Mesodermal cell (in vitro differentiated cells): ENCODE measurements around the gene C3orf49. TPM values are rescaled to one million over a fixed set of nuclear protein-coding genes. Genes with fewer than 3 reads are reported as not detected.

Source experiments
- H3K27ac ChIP-seq: 2 replicates; pipeline ENCODE4 v1.7.0; 2013; ENCODE audit warnings: mild to moderate bottlenecking, low read depth, low read length, moderate library complexity; ENCODE audit not compliant: severe bottlenecking
- H3K36me3 ChIP-seq: 2 replicates; pipeline ENCODE4 v1.7.1; 2013; ENCODE audit warnings: mild to moderate bottlenecking, low read length, moderate library complexity; ENCODE audit not compliant: control insufficient read depth, insufficient read depth
- H3K4me1 ChIP-seq: one replicate; pipeline ENCODE4 v1.7.1; 2013; ENCODE audit warnings: mild to moderate bottlenecking, low read length; ENCODE audit not compliant: insufficient read depth, control insufficient read depth, poor library complexity, severe bottlenecking
- H3K4me3 ChIP-seq: 2 replicates; pipeline ENCODE4 v1.7.0; 2013; ENCODE audit warnings: low read length, control low read depth, mild to moderate bottlenecking; ENCODE audit not compliant: insufficient read depth, poor library complexity, severe bottlenecking; ENCODE audit errors: extremely low read depth
- H3K9me3 ChIP-seq: 2 replicates; pipeline ENCODE4 v1.7.1; 2013; ENCODE audit warnings: mild to moderate bottlenecking, low read length, moderate library complexity; ENCODE audit not compliant: control insufficient read depth
- WGBS, 2 experiments: methylation state at CpG; one replicate each; pipeline ENCODE4 v1.1.5; 2013; ENCODE audit warnings: missing lambda C conversion rate in 2 of 2; ENCODE audit not compliant: insufficient coverage in 2 of 2; 5-methylcytosine and 5-hydroxymethylcytosine counted together
- polyA plus RNA-seq, 2 experiments: library from polyadenylated mRNA; stranded (reverse); fragments of 50-300 nt; gene quantifications; one replicate each; pipeline ENCODE4 v1.2.3, GENCODE V29; 2013

Gene C3orf49, protein sequence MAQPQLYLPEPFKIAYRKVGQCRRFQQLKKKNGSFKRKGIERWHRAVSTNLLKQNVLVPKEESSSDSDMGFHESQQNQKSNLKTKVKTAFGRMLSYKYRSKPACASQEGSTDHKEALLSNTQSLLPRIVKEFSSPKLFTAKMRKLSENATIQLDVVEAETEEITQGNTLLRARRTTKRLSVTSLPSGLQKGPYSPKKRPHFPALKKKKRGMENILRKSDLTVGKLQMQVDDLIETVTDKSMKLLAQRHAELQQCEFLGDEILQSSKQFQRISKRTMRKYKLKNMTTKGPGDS
- not detected for polyA plus RNA-seq (2013, experiment 1 of 2)
- not detected for polyA plus RNA-seq (2013, experiment 2 of 2)

DNA sequence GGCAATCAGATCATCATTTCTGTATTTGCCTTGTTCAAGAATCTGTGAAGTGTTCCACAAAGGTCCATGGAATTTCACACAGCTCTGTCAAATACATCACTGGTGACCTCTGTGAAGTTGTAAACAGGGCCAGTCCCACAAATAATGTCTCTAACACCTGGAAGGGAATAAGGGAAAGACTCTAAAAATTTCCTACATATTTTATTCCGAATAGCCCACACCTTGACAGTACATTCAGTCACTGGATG lies at the start of gene C3orf49:
C3orf49 (plus strand) TSS at position 149 of the 248 bp plus-strand sequence. CDS start 173 bp downstream, outside the sequence.
- Histone ChIP-seq H3K4me3 (no peak within 1 kb of the TSS), H3K27ac (no peak within 1 kb of the TSS), H3K9me3 (no peaks in the 10 kb centered on the region), H3K4me1 (no peaks in the 10 kb centered on the region), H3K36me3 (no peaks in the 10 kb centered on the region)
- WGBS, 2 experiments = no CpG with 5 or more reads among the region's 1 CpG

DNA sequence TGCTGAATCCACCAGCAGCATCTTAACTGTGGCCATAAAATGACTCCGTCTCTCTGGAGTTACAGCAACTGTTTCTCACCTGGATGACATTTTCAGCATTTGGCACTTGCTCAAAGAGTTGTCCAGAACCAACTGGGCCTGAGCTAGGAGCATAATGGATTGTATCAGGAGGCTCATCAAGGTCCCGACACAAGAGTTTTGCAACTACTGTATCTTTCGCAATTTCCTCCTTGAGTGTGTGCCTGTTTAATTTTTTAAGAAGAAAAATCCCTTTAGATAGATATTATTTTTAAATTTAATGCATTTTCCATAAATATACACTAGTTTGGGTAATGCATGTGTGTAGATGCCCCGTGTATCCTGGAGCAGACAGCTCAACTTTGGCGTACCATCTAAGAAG lies 44.3 kb upstream of the C3orf49 start:
- no peaks in the 10 kb centered on the region for H3K9me3 ChIP-seq

DNA sequence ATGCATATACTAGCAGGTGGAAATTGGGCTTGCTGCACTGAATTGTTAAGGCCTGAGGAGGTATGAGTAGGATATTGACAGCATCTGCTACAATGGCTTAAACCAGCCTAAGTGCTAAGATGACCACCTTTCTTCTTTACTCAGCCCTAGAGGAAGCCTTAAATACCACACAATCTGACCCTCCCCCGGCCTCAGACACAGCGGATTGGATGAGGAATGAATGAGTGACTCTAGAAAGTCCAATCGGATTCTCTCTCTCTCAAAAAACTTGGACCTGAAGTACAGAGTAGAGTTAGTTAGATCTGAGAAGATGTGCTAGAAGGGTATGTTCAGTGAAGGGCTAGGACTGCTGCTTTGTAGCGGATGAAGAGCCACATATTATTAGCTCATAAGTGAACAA lies 39.9 kb upstream of the C3orf49 start:
- no peaks in the 10 kb centered on the region for H3K4me1 ChIP-seq
- H3K4me3 ChIP-seq = no peak overlapping the region
- WGBS, 2 experiments = 100% methylated on average over 1 of the region's 4 CpGs
- H3K36me3 ChIP-seq = no peaks in the 10 kb centered on the region
- H3K27ac ChIP-seq = no peak overlapping the region
- no peaks in the 10 kb centered on the region for H3K9me3 ChIP-seq

More for the DNA sequence above, 44.3 kb upstream of the C3orf49 start:
- Histone ChIP-seq H3K27ac (no peak overlapping the region), H3K4me3 (no peak overlapping the region), H3K36me3 (no peaks in the 10 kb centered on the region), H3K4me1 (no peaks in the 10 kb centered on the region)
- WGBS, 2 experiments = 90 to 100% methylated on average over 2 to 3 of the region's 5 CpGs

DNA sequence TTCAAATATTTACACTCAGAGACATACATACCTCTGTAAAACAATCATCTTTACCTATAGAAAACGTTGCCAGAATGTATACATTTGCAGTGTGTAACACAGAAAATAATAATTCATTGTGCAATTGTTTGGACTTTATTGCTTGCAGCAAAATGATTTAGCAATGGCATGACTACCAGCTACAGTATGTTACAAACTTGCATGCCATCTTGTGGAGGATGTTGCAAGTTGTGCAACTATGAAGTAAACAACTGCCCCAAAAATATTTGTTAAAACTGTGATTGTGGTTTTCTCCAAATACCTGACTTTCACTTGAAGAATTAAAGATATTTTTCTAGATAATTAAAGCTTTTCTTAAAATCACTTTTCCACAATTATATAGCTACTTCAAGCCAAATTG lies 27.1 kb upstream of the C3orf49 start:
- Histone ChIP-seq H3K4me3 (no peak overlapping the region), H3K27ac (no peak overlapping the region), H3K9me3 (no peaks in the 10 kb centered on the region), H3K4me1 (no peaks in the 10 kb centered on the region), H3K36me3 (no peaks in the 10 kb centered on the region)
- WGBS, 2 experiments = no CpG with 5 or more reads among the region's 1 CpG

DNA sequence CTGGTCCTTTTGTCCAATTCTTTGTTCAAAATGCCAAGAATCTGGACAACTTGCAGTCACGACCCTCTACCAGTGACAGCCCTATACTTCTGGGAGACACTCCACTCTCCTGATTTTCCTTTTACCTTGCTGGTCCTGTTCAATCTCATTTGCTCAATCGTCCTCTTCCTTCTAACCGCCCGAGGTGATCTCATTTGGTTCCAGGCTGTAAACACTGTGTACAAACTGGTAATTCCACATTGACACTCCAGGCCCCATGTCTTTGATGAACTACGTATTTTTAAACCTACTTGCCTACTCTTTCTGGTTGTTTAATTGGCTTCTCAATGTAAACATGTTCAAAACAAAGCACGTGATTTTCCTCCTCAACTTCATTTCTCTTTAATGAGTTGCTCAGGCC lies 23.7 kb upstream of the C3orf49 start:
- H3K27ac ChIP-seq = no peak overlapping the region
- no peaks in the 10 kb centered on the region for H3K4me1 ChIP-seq
- no peak overlapping the region for H3K4me3 ChIP-seq
- H3K36me3 ChIP-seq = no peaks in the 10 kb centered on the region
- no peaks in the 10 kb centered on the region for H3K9me3 ChIP-seq
- WGBS, 2 experiments = 85 to 96% methylated on average over 6 of the region's 6 CpGs

DNA sequence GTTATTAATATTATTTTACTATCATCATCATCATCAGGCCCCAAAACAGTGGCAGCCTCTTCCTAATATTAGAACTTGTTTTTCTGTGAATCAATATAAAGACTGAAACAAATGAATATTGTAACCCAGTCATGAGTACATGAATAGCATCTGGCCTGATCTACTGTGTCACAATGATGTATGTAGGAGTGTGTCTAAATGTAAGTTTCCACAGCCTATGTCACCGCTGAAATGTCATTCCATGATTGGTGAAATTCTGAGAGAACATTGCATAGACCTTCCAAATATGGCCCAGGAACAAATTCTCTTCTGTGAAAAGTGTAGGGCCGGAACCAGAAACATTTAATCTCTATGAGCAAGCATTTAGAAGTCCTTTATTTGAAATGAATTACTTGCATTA lies 20.6 kb upstream of the C3orf49 start:
- no peak overlapping the region for H3K27ac ChIP-seq
- H3K4me3 ChIP-seq = no peak overlapping the region
- WGBS, 2 experiments = 93 to 100% methylated on average over 1 to 2 of the region's 2 CpGs
- no peaks in the 10 kb centered on the region for H3K9me3 ChIP-seq
- H3K4me1 ChIP-seq = no peaks in the 10 kb centered on the region
- H3K36me3 ChIP-seq = no peaks in the 10 kb centered on the region

DNA sequence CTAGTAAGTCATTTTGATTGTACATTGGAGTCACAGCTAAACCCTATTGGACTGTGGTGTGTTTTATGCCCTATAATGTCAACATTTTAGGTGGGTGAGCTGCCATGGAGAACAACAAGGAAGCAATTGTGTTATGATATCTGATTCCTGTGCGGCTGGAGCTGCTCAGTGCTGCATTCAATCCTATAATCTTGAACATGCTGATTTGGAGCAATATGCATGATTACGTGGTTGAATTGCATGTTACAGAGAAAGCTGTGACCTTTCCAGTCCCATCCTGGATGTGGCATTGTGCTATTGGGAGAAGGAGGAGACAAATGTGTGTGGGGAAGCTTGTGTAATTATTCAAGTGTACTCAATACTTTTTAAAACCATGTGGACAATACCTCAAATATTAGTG lies 20.1 kb upstream of the C3orf49 start:
- no peaks in the 10 kb centered on the region for H3K36me3 ChIP-seq
- no peak overlapping the region for H3K4me3 ChIP-seq
- no peaks in the 10 kb centered on the region for H3K9me3 ChIP-seq
- whole genome bisulfite sequencing, 2 experiments = 83 to 90% methylated on average over 2 of the region's 2 CpGs
- H3K4me1 ChIP-seq = no peaks in the 10 kb centered on the region
- H3K27ac ChIP-seq = no peak overlapping the region

DNA sequence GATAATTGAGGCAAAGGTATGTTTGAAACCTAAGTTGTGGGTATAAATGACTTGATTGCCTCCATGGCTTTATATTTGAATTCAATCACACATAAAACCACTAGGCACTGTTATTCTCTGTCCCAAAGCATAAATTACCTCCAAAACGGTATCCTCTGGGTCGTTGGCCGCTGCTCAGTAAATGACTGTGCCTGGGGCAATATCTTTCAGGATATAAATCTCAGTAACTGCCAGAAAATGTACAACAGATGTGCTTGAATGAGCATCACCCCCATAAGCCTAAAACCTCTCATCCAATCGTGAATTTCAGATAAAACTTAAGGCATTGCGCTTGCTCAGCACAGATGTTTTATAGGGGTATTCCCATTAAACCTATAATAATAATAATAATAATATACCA lies 19.0 kb upstream of the C3orf49 start:
- Histone ChIP-seq H3K27ac (no peak overlapping the region), H3K4me3 (no peak overlapping the region), H3K36me3 (no peaks in the 10 kb centered on the region), H3K4me1 (no peaks in the 10 kb centered on the region), H3K9me3 (no peaks in the 10 kb centered on the region)
- 77 to 100% methylated on average over 3 of the region's 5 CpGs for WGBS, 2 experiments

DNA sequence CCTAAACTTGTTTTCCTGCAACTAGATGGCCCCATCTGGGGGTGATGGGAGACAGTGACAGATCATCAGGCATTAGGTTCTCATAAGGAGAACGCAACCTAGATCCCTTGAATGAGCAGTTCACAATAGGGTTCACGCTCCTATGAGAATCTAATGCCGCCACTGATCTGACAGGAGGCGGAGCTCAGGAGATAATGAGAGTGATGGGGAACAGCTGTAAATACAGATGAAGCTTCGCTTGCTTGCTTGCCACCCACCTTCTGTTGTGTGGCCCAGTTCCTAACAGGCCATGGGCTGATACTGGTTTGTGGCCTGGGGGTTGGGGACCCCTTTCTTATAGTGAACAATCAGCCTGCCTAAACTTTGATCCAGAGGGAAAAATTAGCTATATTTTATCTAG lies 15.2 kb upstream of the C3orf49 start:
- 80 to 91% methylated on average over 3 to 5 of the region's 5 CpGs for WGBS, 2 experiments
- no peak overlapping the region for H3K4me3 ChIP-seq
- H3K27ac ChIP-seq = no peak overlapping the region
- no peaks in the 10 kb centered on the region for H3K4me1 ChIP-seq
- H3K36me3 ChIP-seq = no peaks in the 10 kb centered on the region
- H3K9me3 ChIP-seq = peaks cover 4% of the 10 kb centered on the region

DNA sequence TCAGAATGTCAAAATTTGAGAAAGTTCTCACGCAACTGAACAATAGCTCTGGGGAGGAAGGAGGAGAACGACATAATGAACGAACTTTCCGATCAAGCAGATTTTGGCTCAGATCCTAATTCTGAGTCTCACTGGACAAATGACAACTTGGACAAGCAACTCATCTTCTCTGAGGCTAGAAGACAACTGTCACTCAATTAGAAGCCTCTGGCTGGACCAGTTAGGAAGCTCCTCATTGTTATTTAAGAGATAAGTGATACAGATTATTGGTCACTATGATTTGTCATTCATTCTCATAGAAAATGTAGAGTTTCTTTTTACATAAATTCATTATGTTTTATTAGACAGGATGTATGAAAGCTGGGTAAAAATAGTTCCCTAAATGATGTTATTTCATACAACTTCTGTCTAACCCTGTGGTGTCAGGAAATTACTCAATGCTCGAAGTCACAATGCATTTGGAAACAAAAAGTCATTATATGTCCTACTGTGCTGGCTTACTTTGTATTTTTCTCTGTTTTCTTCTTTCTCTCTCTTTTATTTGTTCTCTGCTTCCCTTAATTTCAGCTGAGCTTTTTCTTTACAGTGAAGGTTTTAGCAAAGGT lies 11.0 kb upstream of the C3orf49 start:
- Histone ChIP-seq H3K27ac (no peak overlapping the region), H3K4me3 (no peak overlapping the region), H3K36me3 (no peaks in the 10 kb centered on the region), H3K4me1 (no peaks in the 10 kb centered on the region), H3K9me3 (peaks cover 4% of the 10 kb centered on the region)
- WGBS, 2 experiments = 74 to 100% methylated on average over 2 to 3 of the region's 5 CpGs

DNA sequence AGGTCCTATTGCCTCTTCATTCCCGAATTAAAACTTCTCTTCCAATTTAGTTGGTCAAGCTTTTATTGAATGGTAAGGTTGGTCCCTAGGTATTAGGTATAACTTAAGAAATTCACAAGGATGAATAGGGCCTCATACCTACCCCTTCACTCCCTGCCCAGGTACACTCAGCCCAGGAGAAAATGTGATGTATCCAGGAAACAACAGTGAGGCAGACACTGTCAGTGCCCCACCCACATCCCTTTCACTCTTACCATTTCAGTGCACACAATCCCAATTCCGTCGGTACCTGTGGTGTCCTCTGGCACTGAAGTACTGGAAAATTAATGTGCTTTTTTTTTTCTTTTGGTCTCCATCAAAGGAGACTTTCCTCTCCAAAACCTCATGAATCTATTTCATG lies 10.5 kb upstream of the C3orf49 start:
- Histone ChIP-seq H3K36me3 (no peaks in the 10 kb centered on the region), H3K4me1 (no peaks in the 10 kb centered on the region), H3K9me3 (peaks cover 4% of the 10 kb centered on the region), H3K4me3 (no peak overlapping the region), H3K27ac (no peak overlapping the region)
- WGBS, 2 experiments = 100% methylated on average over 2 of the region's 3 CpGs; no CpG with 5 or more reads in 1 of the 2 experiments
